OCI-LY7 (cell line): Measurements from ENCODE around the gene KRT40. TPM values are rescaled to one million over a fixed set of nuclear protein-coding genes. Genes with fewer than 3 reads are reported as not detected.

Source experiments
- BruUV-seq: library from RNA; stranded (reverse); fragments of 400-500 nt; replicated peaks from 2 replicates; lab custom pipeline; 2021; lab: Mats Ljungman, UMichigan
- CTCF ChIA-PET: fragments of 300-600 bp; sonication (Branson Sonifier 250); formaldehyde crosslinking; loops from one replicate; lab custom pipeline; 2022; ENCODE audit warnings: antibody characterized with exemption; ENCODE audit not compliant: unreplicated experiment; lab: Charles Lee
- POLR2A ChIA-PET: fragments of 300-600 bp; sonication (Branson Sonifier 250); formaldehyde crosslinking; loops from one replicate; lab custom pipeline; 2022; ENCODE audit warnings: antibody characterized with exemption; lab: Charles Lee
- DNase-seq: peaks from one replicate; pipeline ENCODE4 v3.0.0-alpha.2; 2015; ENCODE audit warnings: low spot score
- H2AFZ ChIP-seq: fragments of 200-600 bp; sonication (generic), shearing (Covaris generic); 2 replicates; pipeline ENCODE4 v1.6.1; 2014; ENCODE audit warnings: mild to moderate bottlenecking, antibody characterized with exemption, low read length, moderate library complexity
- H3K27ac ChIP-seq: fragments of 200-600 bp; sonication (generic); 2 replicates; pipeline ENCODE4 v1.5.1; 2014; ENCODE audit warnings: mixed run types, low read depth, mild to moderate bottlenecking, moderate library complexity, low read length, inconsistent platforms; ENCODE audit not compliant: poor library complexity, severe bottlenecking
- H3K36me3 ChIP-seq: fragments of 200-600 bp; sonication (generic); 2 replicates; pipeline ENCODE4 v1.6.1; 2014; ENCODE audit warnings: mild to moderate bottlenecking, antibody characterized with exemption, low read length, moderate library complexity, mixed read lengths; ENCODE audit not compliant: insufficient read depth
- H3K4me1 ChIP-seq: fragments of 200-600 bp; sonication (generic); 2 replicates; pipeline ENCODE4 v1.5.1; 2014; ENCODE audit warnings: mild to moderate bottlenecking, low read length; ENCODE audit not compliant: insufficient read depth, poor library complexity, severe bottlenecking
- H3K4me2 ChIP-seq: fragments of 200-600 bp; sonication (generic); 2 replicates; pipeline ENCODE4 v1.6.1; 2014; ENCODE audit warnings: mild to moderate bottlenecking, low read length
- H3K4me3 ChIP-seq: fragments of 200-600 bp; sonication (generic); 2 replicates; pipeline ENCODE4 v1.5.1; 2014; ENCODE audit warnings: mild to moderate bottlenecking, low read depth, low read length; ENCODE audit not compliant: poor library complexity, severe bottlenecking
- H3K79me2 ChIP-seq: fragments of 200-600 bp; sonication (generic); 2 replicates; pipeline ENCODE4 v1.6.1; 2016; ENCODE audit warnings: low read depth, mild to moderate bottlenecking, low read length, moderate library complexity, mixed read lengths; ENCODE audit not compliant: insufficient read depth
- H3K9me2 ChIP-seq: fragments of 200-600 bp; sonication (generic); 2 replicates; pipeline ENCODE4 v1.6.1; 2016; ENCODE audit warnings: mild to moderate bottlenecking, low read length, mixed read lengths; ENCODE audit not compliant: insufficient read depth
- H3K9me3 ChIP-seq: fragments of 200-600 bp; sonication (generic); 2 replicates; pipeline ENCODE4 v1.6.1; 2014; ENCODE audit warnings: mild to moderate bottlenecking, mixed run types, low read length, mixed read lengths
- H4K20me1 ChIP-seq: fragments of 200-600 bp; sonication (generic); 2 replicates; pipeline ENCODE4 v1.6.1; 2014; ENCODE audit warnings: mild to moderate bottlenecking, antibody characterized with exemption, low read length, moderate library complexity, mixed read lengths; ENCODE audit not compliant: insufficient read depth
- EZH2phosphoT487 ChIP-seq: fragments of 200-600 bp; sonication (generic); IDR thresholded peaks from 2 replicates; pipeline ENCODE4 v1.6.1; 2018; ENCODE audit warnings: low read depth, borderline replicate concordance, mild to moderate bottlenecking, mixed run types, antibody characterized with exemption, low read length, moderate library complexity, mixed read lengths
- intact Hi-C: fragments of 100-400 bp; cut with micrococcal nuclease; formaldehyde crosslinking; loops from one replicate; pipeline ENCODE4 v1.10.0; 2022; ENCODE audit not compliant: unreplicated experiment
- total RNA-seq, 2 experiments: library from RNA; depleted of rRNA in 1 of 2; stranded (reverse); fragments of >200 nt in 1 of 2; shearing (Covaris generic) in 1 of 2; gene quantifications; 2 replicates each; pipeline ENCODE4 v1.2.3, GENCODE V29; 2014 to 2022
- TF ChIP-seq, protein P1 (sequence below): fragments of 200-600 bp; sonication (generic); conservative IDR thresholded peaks from 2 replicates; pipeline ENCODE4 v1.5.1; 2014; ENCODE audit warnings: mild to moderate bottlenecking, antibody characterized with exemption, low read length, moderate library complexity, mixed read lengths

KRT40 gene
- total RNA-seq, 2 experiments from 2014 or later: not detected

DNA sequence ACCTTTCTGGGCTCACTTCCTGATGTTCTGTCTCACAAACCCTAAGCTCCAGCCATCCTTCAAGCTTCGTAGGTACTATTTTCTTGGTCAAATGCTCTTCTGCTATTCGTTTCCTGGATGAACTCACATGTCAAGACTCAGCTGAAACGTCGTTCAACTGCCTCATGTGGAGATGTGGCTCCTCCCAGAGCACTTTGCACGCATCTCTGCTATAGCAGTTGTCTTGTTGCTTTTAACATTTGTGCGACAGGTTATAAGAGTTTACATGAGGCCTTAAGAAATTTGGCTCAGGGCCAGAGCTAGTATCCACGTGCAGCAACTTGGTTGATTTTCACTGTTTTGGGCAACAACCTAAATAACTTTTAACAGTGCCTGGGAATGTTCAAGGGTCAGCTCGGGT, 2.8 kb upstream of the KRT40 start:
- no peak overlapping the region for H3K27ac ChIP-seq
- no peak for DNase-seq
- ChIA-PET CTCF (no interaction called here), POLR2A (no interaction called here)
- H3K9me3 ChIP-seq: no peaks in the 10 kb centered on the region
- H3K4me1 ChIP-seq: no peaks in the 10 kb centered on the region
- no peak for TF ChIP-seq EZH2phosphoT487
- TF ChIP-seq, protein P1, sequence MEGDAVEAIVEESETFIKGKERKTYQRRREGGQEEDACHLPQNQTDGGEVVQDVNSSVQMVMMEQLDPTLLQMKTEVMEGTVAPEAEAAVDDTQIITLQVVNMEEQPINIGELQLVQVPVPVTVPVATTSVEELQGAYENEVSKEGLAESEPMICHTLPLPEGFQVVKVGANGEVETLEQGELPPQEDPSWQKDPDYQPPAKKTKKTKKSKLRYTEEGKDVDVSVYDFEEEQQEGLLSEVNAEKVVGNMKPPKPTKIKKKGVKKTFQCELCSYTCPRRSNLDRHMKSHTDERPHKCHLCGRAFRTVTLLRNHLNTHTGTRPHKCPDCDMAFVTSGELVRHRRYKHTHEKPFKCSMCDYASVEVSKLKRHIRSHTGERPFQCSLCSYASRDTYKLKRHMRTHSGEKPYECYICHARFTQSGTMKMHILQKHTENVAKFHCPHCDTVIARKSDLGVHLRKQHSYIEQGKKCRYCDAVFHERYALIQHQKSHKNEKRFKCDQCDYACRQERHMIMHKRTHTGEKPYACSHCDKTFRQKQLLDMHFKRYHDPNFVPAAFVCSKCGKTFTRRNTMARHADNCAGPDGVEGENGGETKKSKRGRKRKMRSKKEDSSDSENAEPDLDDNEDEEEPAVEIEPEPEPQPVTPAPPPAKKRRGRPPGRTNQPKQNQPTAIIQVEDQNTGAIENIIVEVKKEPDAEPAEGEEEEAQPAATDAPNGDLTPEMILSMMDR: no peak
- H3K9me2 ChIP-seq: no peaks in the 10 kb centered on the region
- H4K20me1 ChIP-seq: no peaks in the 10 kb centered on the region
- no TSS peak for BruUV-seq
- no peaks in the 10 kb centered on the region for H3K79me2 ChIP-seq
- H3K4me3 ChIP-seq: no peak overlapping the region
- H3K4me2 ChIP-seq: no peak overlapping the region
- intact Hi-C loops: no loop called here
- no peak overlapping the region; the same call in 1 of the 2 replicates for H2AFZ ChIP-seq
- no peaks in the 10 kb centered on the region for H3K36me3 ChIP-seq

DNA sequence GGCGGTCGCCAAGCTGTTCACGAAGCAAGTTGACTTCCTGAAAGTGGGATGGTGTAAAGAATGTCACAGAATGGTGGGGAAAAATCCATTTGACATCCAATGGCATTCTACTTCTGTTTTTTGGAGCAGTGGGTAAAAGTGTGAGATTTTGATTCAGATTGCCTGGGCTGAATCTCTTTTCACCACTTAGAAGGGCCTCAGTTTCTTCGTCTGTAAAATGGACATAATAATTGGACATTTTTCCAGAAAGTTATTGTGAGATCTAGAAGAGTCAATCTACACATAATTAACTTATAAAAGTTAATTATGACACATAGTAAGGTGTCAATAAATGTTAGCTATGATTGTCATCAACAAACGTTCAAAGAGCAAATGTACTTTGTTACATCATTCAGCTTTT, 3.0 kb downstream of the KRT40 start:
- H3K4me3 ChIP-seq: no peak overlapping the region
- TF ChIP-seq, protein P1: no peak
- TF ChIP-seq EZH2phosphoT487: no peak
- no peaks in the 10 kb centered on the region for H4K20me1 ChIP-seq
- H3K4me2 ChIP-seq: no peak overlapping the region
- POLR2A ChIA-PET: no interaction called here
- H3K4me1 ChIP-seq: no peaks in the 10 kb centered on the region
- no peaks in the 10 kb centered on the region for H3K9me3 ChIP-seq
- CTCF ChIA-PET: no interaction called here
- no peaks in the 10 kb centered on the region for H3K36me3 ChIP-seq
- DNase-seq: no peak
- no peak overlapping the region for H2AFZ ChIP-seq
- no peak overlapping the region for H3K27ac ChIP-seq
- H3K79me2 ChIP-seq: no peaks in the 10 kb centered on the region
- H3K9me2 ChIP-seq: no peaks in the 10 kb centered on the region
- BruUV-seq: no TSS peak
- intact Hi-C loops: no loop called here

DNA sequence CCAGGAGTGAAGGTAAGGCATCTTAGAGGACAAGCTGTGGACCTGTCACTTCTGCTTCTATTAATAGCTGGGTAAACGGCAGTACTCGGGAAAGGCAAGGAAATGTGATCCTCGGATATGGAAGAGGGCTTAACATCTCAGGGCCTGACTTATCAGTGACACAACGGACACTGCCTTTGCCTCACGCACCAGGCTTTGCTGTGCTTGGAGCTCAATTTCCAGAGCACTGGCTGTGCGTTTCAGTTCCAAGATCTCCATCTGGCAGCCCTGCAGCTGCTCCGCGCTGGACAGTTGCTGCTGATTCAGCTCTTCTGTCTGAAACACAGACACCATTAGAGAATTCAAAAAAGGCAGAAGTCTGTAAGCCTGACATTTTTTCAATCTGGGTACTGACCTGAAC, 3.5 kb downstream of the KRT40 start:
- ChIA-PET CTCF (no interaction called here), POLR2A (interaction anchor here (0.6 kb wide), 1 partner anchor 1565 kb away, joined by 4 read pairs; no protein-coding TSS in a partner anchor)
- Histone ChIP-seq H3K27ac (no peak overlapping the region), H4K20me1 (no peaks in the 10 kb centered on the region), H3K36me3 (no peaks in the 10 kb centered on the region), H3K79me2 (no peaks in the 10 kb centered on the region), H3K4me3 (no peak overlapping the region), H3K4me1 (no peaks in the 10 kb centered on the region), H3K9me2 (no peaks in the 10 kb centered on the region), H2AFZ (no peak overlapping the region), H3K9me3 (no peaks in the 10 kb centered on the region), H3K4me2 (no peak overlapping the region)
- BruUV-seq: no TSS peak
- no peak for DNase-seq
- intact Hi-C loops: no loop called here
- no peak for TF ChIP-seq EZH2phosphoT487
- TF ChIP-seq, protein P1: no peak
